ENCODE measurements around the gene AMIGO3. TPM values are rescaled to one million over a fixed set of nuclear protein-coding genes. Genes with fewer than 3 reads are reported as not detected.
"Not testable (repeated sequence)": the region's sequence is repeated elsewhere in the genome, so short reads cannot be mapped to it uniquely, and the experiment has no call there.

AMIGO3 gene
- total and polyA plus RNA-seq, 9 donors: 0.22 to 2.0 (median 0.34) TPM; not detected in 4

GRCh38 chr3:49750056-49750455 lies 30.6 kb upstream of the AMIGO3 start:
- Histone ChIP-seq H3K4me3 (no peak overlapping the region), H3K4me1 (ENCODE audit: insufficient read depth) (peaks cover 15% of the 10 kb centered on the region), H3K9me3 (no peaks in the 10 kb centered on the region), H3K27me3 (no peaks in the 10 kb centered on the region), H3K27ac (no peak overlapping the region), H3K36me3 (no peaks in the 10 kb centered on the region)
- no peak for TF ChIP-seq POLR2A (IDR thresholded peaks at IDR 0.05)
- TF ChIP-seq CTCF (IDR thresholded peaks at IDR 0.05): no peak
- TF ChIP-seq EP300 (IDR thresholded peaks at IDR 0.05): no peak
- intact Hi-C loops (cut with DNase I): no loop called here
- no peak for DNase-seq
- 75 to 83% (median 81%) methylated on average over 4 of the region's 4 CpGs for WGBS, 3 donors

GRCh38 chr3:49748874-49749273 lies 29.4 kb upstream of the AMIGO3 start:
- H3K4me3 ChIP-seq; H3K4me1 ChIP-seq (ENCODE audit: insufficient read depth); H3K36me3 ChIP-seq; H3K27me3 ChIP-seq; DNase-seq; H3K27ac ChIP-seq; H3K9me3 ChIP-seq; intact Hi-C loops (cut with DNase I): not testable (repeated sequence)
- WGBS, 3 donors: 89 to 92% (median 92%) methylated on average over 5 of the region's 5 CpGs

GRCh38 chr3:49747792-49748480 lies 28.5 kb upstream of the AMIGO3 start:
- Histone ChIP-seq H3K27ac (no peak overlapping the region), H3K9me3 (no peaks in the 10 kb centered on the region), H3K4me1 (ENCODE audit: insufficient read depth) (peaks cover 8% of the 10 kb centered on the region), H3K4me3 (no peak overlapping the region), H3K36me3 (no peaks in the 10 kb centered on the region), H3K27me3 (no peaks in the 10 kb centered on the region)
- 78 to 81% (median 80%) methylated on average over 13 of the region's 13 CpGs for WGBS, 3 donors
- no peak for TF ChIP-seq CTCF (IDR thresholded peaks at IDR 0.05)
- TF ChIP-seq EP300 (IDR thresholded peaks at IDR 0.05): no peak
- no peak for TF ChIP-seq POLR2A (IDR thresholded peaks at IDR 0.05)
- no peak for DNase-seq
- intact Hi-C loops (cut with DNase I): no loop called here

GRCh38 chr3:49745986-49746385 lies 26.5 kb upstream of the AMIGO3 start:
- intact Hi-C loops (cut with DNase I): no loop called here
- Histone ChIP-seq H3K27ac (no peak overlapping the region), H3K4me3 (no peak overlapping the region)

More at GRCh38 chr3:49745986-49746385, 26.5 kb upstream of the AMIGO3 start:
- WGBS, 3 donors: 91 to 95% (median 93%) methylated on average over 2 of the region's 2 CpGs
- no peaks in the 10 kb centered on the region for H3K9me3 ChIP-seq
- no peak for DNase-seq
- TF ChIP-seq POLR2A (IDR thresholded peaks at IDR 0.05) (no peak), CTCF (IDR thresholded peaks at IDR 0.05) (no peak), EP300 (IDR thresholded peaks at IDR 0.05) (no peak)
- no peaks in the 10 kb centered on the region for H3K36me3 ChIP-seq
- no peaks in the 10 kb centered on the region for H3K27me3 ChIP-seq
- peaks cover 8% of the 10 kb centered on the region for H3K4me1 ChIP-seq (ENCODE audit: insufficient read depth)
